HL-60 (cell line): Measurements from ENCODE around the gene UNC13D.

Experiments
- GABPA ChIP-seq: IDR thresholded peaks from 2 replicates; pipeline ENCODE4 v1.6.1; 2012; ENCODE audit warnings: low read depth
- POLR2AphosphoS5 ChIP-seq: IDR thresholded peaks from 2 replicates; pipeline ENCODE4 v1.6.1; 2012; ENCODE audit warnings: low read depth
- TF ChIP-seq, protein P1 (sequence below): IDR thresholded peaks from one replicate; pipeline ENCODE4 v1.5.1; 2011; ENCODE audit warnings: low read length, control low read depth, inconsistent platforms; ENCODE audit not compliant: insufficient read depth
- TF ChIP-seq, protein P2 (sequence below): IDR thresholded peaks from 2 replicates; pipeline ENCODE4 v1.6.1; 2012; ENCODE audit warnings: low read depth; ENCODE audit not compliant: insufficient replicate concordance

DNA sequence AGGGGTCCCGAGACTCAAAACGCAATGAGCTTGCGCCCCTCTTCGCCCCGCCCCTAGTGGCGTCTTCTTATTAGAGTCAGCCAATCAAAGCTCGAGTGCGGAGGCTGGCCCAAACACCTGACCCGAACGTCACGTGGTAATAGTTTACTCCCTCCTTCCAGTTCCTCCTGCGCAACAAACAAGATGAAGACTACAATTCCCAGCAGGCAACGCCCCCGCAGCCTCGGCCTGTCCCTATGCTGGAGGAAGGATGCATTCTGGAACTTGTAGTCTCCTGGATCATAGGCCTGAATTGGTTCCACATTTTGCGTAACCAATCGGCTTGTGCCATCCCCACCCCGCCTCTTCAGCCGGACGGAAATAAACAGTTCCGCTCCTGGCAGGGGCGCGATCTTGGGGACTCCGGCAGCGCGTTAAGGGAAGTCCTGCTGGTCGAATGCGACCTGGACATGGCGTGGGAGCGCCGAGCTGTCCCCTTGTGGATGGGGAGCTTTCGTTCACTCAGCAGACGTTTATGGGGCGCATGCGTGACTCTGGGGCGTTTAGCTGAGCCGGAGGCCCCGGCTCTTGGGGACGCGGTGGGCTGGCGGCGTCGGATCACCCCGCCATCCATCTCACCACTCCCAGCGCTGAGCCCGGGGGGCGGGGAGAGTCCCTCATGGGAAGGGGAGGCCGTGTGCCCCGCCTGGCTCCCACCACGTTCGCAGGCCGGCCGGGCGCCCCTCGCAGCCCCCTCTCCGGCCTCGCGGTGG lies 11.3 kb upstream of the UNC13D start, which contains the start of gene WBP2:
- TF ChIP-seq, protein P1, sequence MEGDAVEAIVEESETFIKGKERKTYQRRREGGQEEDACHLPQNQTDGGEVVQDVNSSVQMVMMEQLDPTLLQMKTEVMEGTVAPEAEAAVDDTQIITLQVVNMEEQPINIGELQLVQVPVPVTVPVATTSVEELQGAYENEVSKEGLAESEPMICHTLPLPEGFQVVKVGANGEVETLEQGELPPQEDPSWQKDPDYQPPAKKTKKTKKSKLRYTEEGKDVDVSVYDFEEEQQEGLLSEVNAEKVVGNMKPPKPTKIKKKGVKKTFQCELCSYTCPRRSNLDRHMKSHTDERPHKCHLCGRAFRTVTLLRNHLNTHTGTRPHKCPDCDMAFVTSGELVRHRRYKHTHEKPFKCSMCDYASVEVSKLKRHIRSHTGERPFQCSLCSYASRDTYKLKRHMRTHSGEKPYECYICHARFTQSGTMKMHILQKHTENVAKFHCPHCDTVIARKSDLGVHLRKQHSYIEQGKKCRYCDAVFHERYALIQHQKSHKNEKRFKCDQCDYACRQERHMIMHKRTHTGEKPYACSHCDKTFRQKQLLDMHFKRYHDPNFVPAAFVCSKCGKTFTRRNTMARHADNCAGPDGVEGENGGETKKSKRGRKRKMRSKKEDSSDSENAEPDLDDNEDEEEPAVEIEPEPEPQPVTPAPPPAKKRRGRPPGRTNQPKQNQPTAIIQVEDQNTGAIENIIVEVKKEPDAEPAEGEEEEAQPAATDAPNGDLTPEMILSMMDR, result no peak
- peak; percentile 96 for TF ChIP-seq POLR2AphosphoS5
- TF ChIP-seq, protein P2, sequence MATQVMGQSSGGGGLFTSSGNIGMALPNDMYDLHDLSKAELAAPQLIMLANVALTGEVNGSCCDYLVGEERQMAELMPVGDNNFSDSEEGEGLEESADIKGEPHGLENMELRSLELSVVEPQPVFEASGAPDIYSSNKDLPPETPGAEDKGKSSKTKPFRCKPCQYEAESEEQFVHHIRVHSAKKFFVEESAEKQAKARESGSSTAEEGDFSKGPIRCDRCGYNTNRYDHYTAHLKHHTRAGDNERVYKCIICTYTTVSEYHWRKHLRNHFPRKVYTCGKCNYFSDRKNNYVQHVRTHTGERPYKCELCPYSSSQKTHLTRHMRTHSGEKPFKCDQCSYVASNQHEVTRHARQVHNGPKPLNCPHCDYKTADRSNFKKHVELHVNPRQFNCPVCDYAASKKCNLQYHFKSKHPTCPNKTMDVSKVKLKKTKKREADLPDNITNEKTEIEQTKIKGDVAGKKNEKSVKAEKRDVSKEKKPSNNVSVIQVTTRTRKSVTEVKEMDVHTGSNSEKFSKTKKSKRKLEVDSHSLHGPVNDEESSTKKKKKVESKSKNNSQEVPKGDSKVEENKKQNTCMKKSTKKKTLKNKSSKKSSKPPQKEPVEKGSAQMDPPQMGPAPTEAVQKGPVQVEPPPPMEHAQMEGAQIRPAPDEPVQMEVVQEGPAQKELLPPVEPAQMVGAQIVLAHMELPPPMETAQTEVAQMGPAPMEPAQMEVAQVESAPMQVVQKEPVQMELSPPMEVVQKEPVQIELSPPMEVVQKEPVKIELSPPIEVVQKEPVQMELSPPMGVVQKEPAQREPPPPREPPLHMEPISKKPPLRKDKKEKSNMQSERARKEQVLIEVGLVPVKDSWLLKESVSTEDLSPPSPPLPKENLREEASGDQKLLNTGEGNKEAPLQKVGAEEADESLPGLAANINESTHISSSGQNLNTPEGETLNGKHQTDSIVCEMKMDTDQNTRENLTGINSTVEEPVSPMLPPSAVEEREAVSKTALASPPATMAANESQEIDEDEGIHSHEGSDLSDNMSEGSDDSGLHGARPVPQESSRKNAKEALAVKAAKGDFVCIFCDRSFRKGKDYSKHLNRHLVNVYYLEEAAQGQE, result no peak
- peak; percentile 21; the same call in 1 of the 2 replicates for TF ChIP-seq GABPA
